ENCODE results near the gene BOLA3.

DNA sequence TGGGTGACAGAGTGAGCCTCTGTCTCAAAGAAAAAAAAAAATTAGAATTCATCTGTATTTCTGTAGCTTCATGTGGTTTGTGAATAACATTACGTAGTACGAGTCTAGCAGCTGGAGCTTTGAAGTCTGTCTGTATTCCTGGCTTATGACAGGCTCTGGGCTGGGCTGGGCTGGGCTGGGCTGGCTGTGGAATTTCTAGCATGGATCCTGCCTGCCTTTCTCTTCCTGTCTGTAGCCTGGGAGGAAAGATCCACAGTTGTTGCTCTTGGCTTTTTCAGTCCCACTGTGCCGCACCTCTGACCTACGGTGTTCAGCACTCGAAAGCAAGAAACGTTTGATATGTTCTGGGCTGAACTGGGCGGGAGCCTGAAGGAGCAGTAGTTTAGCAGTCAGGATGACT, 55.4 kb downstream of the BOLA3 start:
- TF ChIP-seq POLR2AphosphoS2 (IDR thresholded peaks at IDR 0.05; ENCODE audit: low read depth, low read length) (no peak), CHD4 (IDR thresholded peaks at IDR 0.05) (no peak), RB1 (IDR thresholded peaks at IDR 0.05; ENCODE audit: borderline replicate concordance) (no peak), EZH2 (IDR thresholded peaks at IDR 0.05; ENCODE audit: borderline replicate concordance, control insufficient read depth, low read depth, low read length) (no peak), EGR1 (IDR thresholded peaks at IDR 0.05; ENCODE audit: borderline replicate concordance in 1 of 2, low read depth in 2 of 2, low read length in 2 of 2) (no peak)
- TF ChIP-seq, protein P1, sequence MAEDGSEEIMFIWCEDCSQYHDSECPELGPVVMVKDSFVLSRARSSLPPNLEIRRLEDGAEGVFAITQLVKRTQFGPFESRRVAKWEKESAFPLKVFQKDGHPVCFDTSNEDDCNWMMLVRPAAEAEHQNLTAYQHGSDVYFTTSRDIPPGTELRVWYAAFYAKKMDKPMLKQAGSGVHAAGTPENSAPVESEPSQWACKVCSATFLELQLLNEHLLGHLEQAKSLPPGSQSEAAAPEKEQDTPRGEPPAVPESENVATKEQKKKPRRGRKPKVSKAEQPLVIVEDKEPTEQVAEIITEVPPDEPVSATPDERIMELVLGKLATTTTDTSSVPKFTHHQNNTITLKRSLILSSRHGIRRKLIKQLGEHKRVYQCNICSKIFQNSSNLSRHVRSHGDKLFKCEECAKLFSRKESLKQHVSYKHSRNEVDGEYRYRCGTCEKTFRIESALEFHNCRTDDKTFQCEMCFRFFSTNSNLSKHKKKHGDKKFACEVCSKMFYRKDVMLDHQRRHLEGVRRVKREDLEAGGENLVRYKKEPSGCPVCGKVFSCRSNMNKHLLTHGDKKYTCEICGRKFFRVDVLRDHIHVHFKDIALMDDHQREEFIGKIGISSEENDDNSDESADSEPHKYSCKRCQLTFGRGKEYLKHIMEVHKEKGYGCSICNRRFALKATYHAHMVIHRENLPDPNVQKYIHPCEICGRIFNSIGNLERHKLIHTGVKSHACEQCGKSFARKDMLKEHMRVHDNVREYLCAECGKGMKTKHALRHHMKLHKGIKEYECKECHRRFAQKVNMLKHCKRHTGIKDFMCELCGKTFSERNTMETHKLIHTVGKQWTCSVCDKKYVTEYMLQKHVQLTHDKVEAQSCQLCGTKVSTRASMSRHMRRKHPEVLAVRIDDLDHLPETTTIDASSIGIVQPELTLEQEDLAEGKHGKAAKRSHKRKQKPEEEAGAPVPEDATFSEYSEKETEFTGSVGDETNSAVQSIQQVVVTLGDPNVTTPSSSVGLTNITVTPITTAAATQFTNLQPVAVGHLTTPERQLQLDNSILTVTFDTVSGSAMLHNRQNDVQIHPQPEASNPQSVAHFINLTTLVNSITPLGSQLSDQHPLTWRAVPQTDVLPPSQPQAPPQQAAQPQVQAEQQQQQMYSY (CRISPR knock-in tag; IDR thresholded peaks at IDR 0.05) = no peak
- TF ChIP-seq, protein P2, sequence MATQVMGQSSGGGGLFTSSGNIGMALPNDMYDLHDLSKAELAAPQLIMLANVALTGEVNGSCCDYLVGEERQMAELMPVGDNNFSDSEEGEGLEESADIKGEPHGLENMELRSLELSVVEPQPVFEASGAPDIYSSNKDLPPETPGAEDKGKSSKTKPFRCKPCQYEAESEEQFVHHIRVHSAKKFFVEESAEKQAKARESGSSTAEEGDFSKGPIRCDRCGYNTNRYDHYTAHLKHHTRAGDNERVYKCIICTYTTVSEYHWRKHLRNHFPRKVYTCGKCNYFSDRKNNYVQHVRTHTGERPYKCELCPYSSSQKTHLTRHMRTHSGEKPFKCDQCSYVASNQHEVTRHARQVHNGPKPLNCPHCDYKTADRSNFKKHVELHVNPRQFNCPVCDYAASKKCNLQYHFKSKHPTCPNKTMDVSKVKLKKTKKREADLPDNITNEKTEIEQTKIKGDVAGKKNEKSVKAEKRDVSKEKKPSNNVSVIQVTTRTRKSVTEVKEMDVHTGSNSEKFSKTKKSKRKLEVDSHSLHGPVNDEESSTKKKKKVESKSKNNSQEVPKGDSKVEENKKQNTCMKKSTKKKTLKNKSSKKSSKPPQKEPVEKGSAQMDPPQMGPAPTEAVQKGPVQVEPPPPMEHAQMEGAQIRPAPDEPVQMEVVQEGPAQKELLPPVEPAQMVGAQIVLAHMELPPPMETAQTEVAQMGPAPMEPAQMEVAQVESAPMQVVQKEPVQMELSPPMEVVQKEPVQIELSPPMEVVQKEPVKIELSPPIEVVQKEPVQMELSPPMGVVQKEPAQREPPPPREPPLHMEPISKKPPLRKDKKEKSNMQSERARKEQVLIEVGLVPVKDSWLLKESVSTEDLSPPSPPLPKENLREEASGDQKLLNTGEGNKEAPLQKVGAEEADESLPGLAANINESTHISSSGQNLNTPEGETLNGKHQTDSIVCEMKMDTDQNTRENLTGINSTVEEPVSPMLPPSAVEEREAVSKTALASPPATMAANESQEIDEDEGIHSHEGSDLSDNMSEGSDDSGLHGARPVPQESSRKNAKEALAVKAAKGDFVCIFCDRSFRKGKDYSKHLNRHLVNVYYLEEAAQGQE (IDR thresholded peaks at IDR 0.05; ENCODE audit: low read depth, low read length) = no peak
